Tibial nerve (tissue), 4 donors: ENCODE data around the gene KRT77. TPM values are rescaled to one million over a fixed set of nuclear protein-coding genes. Genes with fewer than 3 reads are reported as not detected.

Experiments used
- DNase-seq, 2 donors: peaks; one replicate each; pipeline ENCODE4 v3.0.0-alpha.2; 2019; ENCODE audit warnings: low spot score in 2 of 2
- H3K27ac ChIP-seq, 4 donors: fragments of 200-600 bp; sonication (generic) in 3 of 4; one replicate each; pipeline ENCODE4 v1.5.1; 2017 to 2019; ENCODE audit warnings: mild to moderate bottlenecking in 1 of 4
- H3K27me3 ChIP-seq, 2 donors: fragments of 200-600 bp; sonication (generic) in 1 of 2; one replicate each; pipeline versions ENCODE4 v1.5.1 to v1.6.0; 2017 to 2019
- H3K36me3 ChIP-seq, 3 donors: fragments of 200-600 bp; sonication (generic); one replicate each; pipeline ENCODE4 v1.5.1; 2018 to 2019
- H3K4me1 ChIP-seq, 4 donors: fragments of 200-600 bp; sonication (generic) in 3 of 4; one replicate each; pipeline ENCODE4 v1.5.1; 2017 to 2019
- H3K4me3 ChIP-seq, 4 donors: fragments of 200-600 bp; sonication (generic) in 3 of 4; one replicate each; pipeline ENCODE4 v1.5.1; 2017 to 2019; ENCODE audit warnings: mild to moderate bottlenecking in 1 of 4, moderate library complexity in 1 of 4
- H3K9me3 ChIP-seq, 4 donors: fragments of 200-600 bp; sonication (generic) in 3 of 4; one replicate each; pipeline ENCODE4 v1.5.1; 2017 to 2019
- EP300 ChIP-seq, 2 donors: sonication (generic); formaldehyde crosslinking; IDR thresholded peaks; one replicate each; pipeline ENCODE4 v1.6.1; 2017; ENCODE audit warnings: antibody characterized with exemption in 2 of 2, mild to moderate bottlenecking in 1 of 2
- POLR2A ChIP-seq, 2 donors: fragments of 450-650 bp; IDR thresholded peaks; one replicate each; pipeline ENCODE4 v1.6.1; 2017; ENCODE audit warnings: antibody characterized with exemption in 2 of 2, mild to moderate bottlenecking in 2 of 2, moderate library complexity in 2 of 2
- WGBS, 2 donors: methylation state at CpG; one replicate each; pipeline ENCODE4 v1.1.5; 2018; 5-methylcytosine and 5-hydroxymethylcytosine counted together
- total RNA-seq, 4 donors: library from RNA; depleted of rRNA; stranded (reverse); fragments of >200 nt; gene quantifications; one replicate each; pipeline ENCODE4 v1.1.0, GENCODE V29; 2016
- TF ChIP-seq, protein P1 (sequence below), 5 experiments: fragments of 200-600 bp in 3 of 5; fragments of 450-650 bp in 2 of 5; sonication (generic) in 3 of 5; IDR thresholded peaks; one replicate each; pipeline ENCODE4 v1.5.1; 2016 to 2019; ENCODE audit warnings: antibody characterized with exemption in 5 of 5, mild to moderate bottlenecking in 3 of 5, moderate library complexity in 2 of 5

KRT77 gene
- total RNA-seq, 4 donors from 2014 or later = not detected

GRCh38 chr12:52684431-52684830, 18.9 kb downstream of the KRT77 start:
- H3K36me3 ChIP-seq = no peaks in the 10 kb centered on the region
- no peaks in the 10 kb centered on the region for H3K9me3 ChIP-seq
- peaks cover 0 to 5% (median 0%) of the 10 kb centered on the region in 4 donors for H3K4me1 ChIP-seq
- no peak for DNase-seq
- H3K4me3 ChIP-seq = no peak overlapping the region
- no peak overlapping the region for H3K27ac ChIP-seq
- peaks cover 0 to 30% of the 10 kb centered on the region in 2 donors for H3K27me3 ChIP-seq
- 59 to 72% methylated on average over 2 of the region's 2 CpGs for WGBS, 2 donors
- TF ChIP-seq, protein P1, sequence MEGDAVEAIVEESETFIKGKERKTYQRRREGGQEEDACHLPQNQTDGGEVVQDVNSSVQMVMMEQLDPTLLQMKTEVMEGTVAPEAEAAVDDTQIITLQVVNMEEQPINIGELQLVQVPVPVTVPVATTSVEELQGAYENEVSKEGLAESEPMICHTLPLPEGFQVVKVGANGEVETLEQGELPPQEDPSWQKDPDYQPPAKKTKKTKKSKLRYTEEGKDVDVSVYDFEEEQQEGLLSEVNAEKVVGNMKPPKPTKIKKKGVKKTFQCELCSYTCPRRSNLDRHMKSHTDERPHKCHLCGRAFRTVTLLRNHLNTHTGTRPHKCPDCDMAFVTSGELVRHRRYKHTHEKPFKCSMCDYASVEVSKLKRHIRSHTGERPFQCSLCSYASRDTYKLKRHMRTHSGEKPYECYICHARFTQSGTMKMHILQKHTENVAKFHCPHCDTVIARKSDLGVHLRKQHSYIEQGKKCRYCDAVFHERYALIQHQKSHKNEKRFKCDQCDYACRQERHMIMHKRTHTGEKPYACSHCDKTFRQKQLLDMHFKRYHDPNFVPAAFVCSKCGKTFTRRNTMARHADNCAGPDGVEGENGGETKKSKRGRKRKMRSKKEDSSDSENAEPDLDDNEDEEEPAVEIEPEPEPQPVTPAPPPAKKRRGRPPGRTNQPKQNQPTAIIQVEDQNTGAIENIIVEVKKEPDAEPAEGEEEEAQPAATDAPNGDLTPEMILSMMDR (IDR thresholded peaks at IDR 0.05) = no peak
- TF ChIP-seq EP300 (IDR thresholded peaks at IDR 0.05) (no peak), POLR2A (IDR thresholded peaks at IDR 0.05) (no peak)

GRCh38 chr12:52683575-52684300, 19.6 kb downstream of the KRT77 start:
- peaks cover 0 to 27% of the 10 kb centered on the region in 2 donors for H3K27me3 ChIP-seq
- no peaks in the 10 kb centered on the region for H3K9me3 ChIP-seq
- no peak overlapping the region for H3K27ac ChIP-seq
- TF ChIP-seq, protein P1 (IDR thresholded peaks at IDR 0.05) = no peak
- no peak for TF ChIP-seq EP300 (IDR thresholded peaks at IDR 0.05)
- no peak for TF ChIP-seq POLR2A (IDR thresholded peaks at IDR 0.05)
- H3K4me3 ChIP-seq = no peak overlapping the region
- H3K36me3 ChIP-seq = no peaks in the 10 kb centered on the region
- H3K4me1 ChIP-seq = peaks cover 0 to 5% (median 0%) of the 10 kb centered on the region in 4 donors
- 82 to 85% methylated on average over 12 of the region's 12 CpGs for WGBS, 2 donors
- DNase-seq = no peak

GRCh38 chr12:52682938-52683574, 20.3 kb downstream of the KRT77 start:
- no peak for TF ChIP-seq POLR2A (IDR thresholded peaks at IDR 0.05)
- TF ChIP-seq, protein P1 (IDR thresholded peaks at IDR 0.05) = no peak
- no peak for TF ChIP-seq EP300 (IDR thresholded peaks at IDR 0.05)
- WGBS, 2 donors = 64 to 67% methylated on average over 4 of the region's 4 CpGs
- no peak overlapping the region for H3K27ac ChIP-seq

GRCh38 chr12:52682381-52682660, 21.0 kb downstream of the KRT77 start:
- TF ChIP-seq EP300 (IDR thresholded peaks at IDR 0.05) (no peak), POLR2A (IDR thresholded peaks at IDR 0.05) (no peak)
- TF ChIP-seq, protein P1 (IDR thresholded peaks at IDR 0.05) = no peak
- Histone ChIP-seq H3K27ac (no peak overlapping the region), H3K9me3 (no peaks in the 10 kb centered on the region), H3K36me3 (no peaks in the 10 kb centered on the region), H3K4me3 (no peak overlapping the region), H3K27me3 (peaks cover 0 to 14% of the 10 kb centered on the region in 2 donors), H3K4me1 (peaks cover 0 to 5% (median 0%) of the 10 kb centered on the region in 4 donors)
- no peak for DNase-seq
- WGBS, 2 donors = 50 to 63% methylated on average over 2 of the region's 2 CpGs

More at GRCh38 chr12:52682938-52683574, 20.3 kb downstream of the KRT77 start:
- no peaks in the 10 kb centered on the region for H3K9me3 ChIP-seq
- no peak for DNase-seq
- H3K4me1 ChIP-seq = peaks cover 0 to 5% (median 0%) of the 10 kb centered on the region in 4 donors
- H3K27me3 ChIP-seq = peaks cover 0 to 20% of the 10 kb centered on the region in 2 donors
- no peak overlapping the region for H3K4me3 ChIP-seq
- H3K36me3 ChIP-seq = no peaks in the 10 kb centered on the region
